Eye (tissue), 1 donor: ENCODE results near the gene PRKN.

ENCODE experiments used
- DNase-seq: peaks from one replicate; pipeline ENCODE4 v3.0.0-alpha.2; 2015

The PRKN gene

GRCh38 chr6:161455848-161456247 is 1271.7 kb downstream of the PRKN start:
- DNase-seq, result no peak

- DNase-seq, result no peak
Observed at GRCh38 chr6:161453558-161453957, 1274.0 kb downstream of the PRKN start.

- no peak for DNase-seq
Observed at GRCh38 chr6:161452241-161452640, 1275.3 kb downstream of the PRKN start.

- DNase-seq, result no peak
Observed at GRCh38 chr6:161449521-161449920, 1278.0 kb downstream of the PRKN start.

- DNase-seq, result no peak
Observed at GRCh38 chr6:161446949-161447348, 1280.6 kb downstream of the PRKN start.

- DNase-seq, result no peak
Observed at GRCh38 chr6:161446296-161446925, 1281.2 kb downstream of the PRKN start.

GRCh38 chr6:161445021-161445799 is 1282.4 kb downstream of the PRKN start:
- peak; percentile 67 for DNase-seq

GRCh38 chr6:161444464-161444863 is 1283.1 kb downstream of the PRKN start:
- DNase-seq, result peak; percentile 87

- DNase-seq, result peak; percentile 74
Observed at GRCh38 chr6:161443848-161444247, 1283.7 kb downstream of the PRKN start.

GRCh38 chr6:161442420-161442819 is 1285.1 kb downstream of the PRKN start:
- no peak for DNase-seq

- no peak for DNase-seq
Observed at GRCh38 chr6:161440299-161440698, 1287.3 kb downstream of the PRKN start.

GRCh38 chr6:161439093-161439492 is 1288.5 kb downstream of the PRKN start:
- DNase-seq, result peak; percentile 32

- DNase-seq, result no peak
Observed at GRCh38 chr6:161438430-161439030, 1289.0 kb downstream of the PRKN start.

GRCh38 chr6:161437851-161438250 is 1289.7 kb downstream of the PRKN start:
- DNase-seq, result no peak

- no peak for DNase-seq
Observed at GRCh38 chr6:161436106-161436876, 1291.3 kb downstream of the PRKN start.

- DNase-seq, result no peak
Observed at GRCh38 chr6:161435748-161436070, 1291.9 kb downstream of the PRKN start.

- DNase-seq, result peak; percentile 96
Observed at GRCh38 chr6:161434921-161435747, 1292.4 kb downstream of the PRKN start.

GRCh38 chr6:161434350-161434749 is 1293.2 kb downstream of the PRKN start:
- peak; percentile 78 for DNase-seq

- DNase-seq, result no peak
Observed at GRCh38 chr6:161432546-161432945, 1295.0 kb downstream of the PRKN start.

GRCh38 chr6:161429921-161430490 is 1297.6 kb downstream of the PRKN start:
- no peak for DNase-seq

- no peak for DNase-seq
Observed at GRCh38 chr6:161424421-161424820, 1303.1 kb downstream of the PRKN start.
